GM23248 (cell line): ENCODE data around the gene SERTAD2. TPM values are rescaled to one million over a fixed set of nuclear protein-coding genes. Genes with fewer than 3 reads are reported as not detected.

Source experiments
- DNase-seq: peaks from one replicate; pipeline ENCODE4 v3.0.0-alpha.2; 2015
- H2AFZ ChIP-seq: fragments of 200-600 bp; sonication (generic); 2 replicates; pipeline ENCODE4 v1.6.1; 2016; ENCODE audit warnings: antibody characterized with exemption
- H3F3A ChIP-seq: fragments of 200-600 bp; sonication (generic); 2 replicates; pipeline ENCODE4 v1.6.1; 2016; ENCODE audit warnings: mild to moderate bottlenecking, antibody characterized with exemption, mixed run types; ENCODE audit not compliant: insufficient read depth
- H3K27ac ChIP-seq: fragments of 200-600 bp; sonication (generic); 2 replicates; pipeline ENCODE4 v1.5.1; 2016; ENCODE audit warnings: mild to moderate bottlenecking
- H3K27me3 ChIP-seq: fragments of 200-600 bp; sonication (generic); replicated peaks from 2 replicates; pipeline ENCODE4 v1.6.1; 2016; ENCODE audit warnings: mild to moderate bottlenecking; ENCODE audit not compliant: insufficient read depth
- H3K36me3 ChIP-seq: fragments of 200-600 bp; sonication (generic); 2 replicates; pipeline ENCODE4 v1.6.1; 2016; ENCODE audit warnings: low read depth, mild to moderate bottlenecking
- H3K4me1 ChIP-seq: fragments of 200-600 bp; sonication (generic); 2 replicates; pipeline ENCODE4 v1.6.1; 2016; ENCODE audit warnings: mild to moderate bottlenecking; ENCODE audit not compliant: insufficient read depth
- H3K4me2 ChIP-seq: fragments of 200-600 bp; sonication (generic); one replicate; pipeline ENCODE4 v1.6.1; 2016; ENCODE audit warnings: mild to moderate bottlenecking; ENCODE audit not compliant: unreplicated experiment
- H3K4me3 ChIP-seq: fragments of 200-600 bp; sonication (generic); 2 replicates; pipeline ENCODE4 v1.5.1; 2016; ENCODE audit warnings: mild to moderate bottlenecking
- H3K79me2 ChIP-seq: fragments of 200-600 bp; sonication (generic); 2 replicates; pipeline ENCODE4 v1.6.1; 2016; ENCODE audit warnings: mild to moderate bottlenecking; ENCODE audit not compliant: insufficient read depth
- H3K9ac ChIP-seq: fragments of 200-600 bp; sonication (generic); 2 replicates; pipeline ENCODE4 v1.6.1; 2016; ENCODE audit warnings: mild to moderate bottlenecking
- H3K9me2 ChIP-seq: fragments of 200-600 bp; sonication (generic); 2 replicates; pipeline ENCODE4 v1.6.1; 2016; ENCODE audit warnings: mixed run types, mild to moderate bottlenecking, moderate library complexity; ENCODE audit not compliant: insufficient read depth
- H3K9me3 ChIP-seq: fragments of 200-600 bp; sonication (generic); one replicate; pipeline ENCODE4 v1.6.1; 2017; ENCODE audit warnings: low read depth
- H4K20me1 ChIP-seq: fragments of 200-600 bp; sonication (generic); 2 replicates; pipeline ENCODE4 v1.6.0; 2016; ENCODE audit not compliant: insufficient read depth
- EZH2 ChIP-seq: fragments of 200-600 bp; sonication (generic); IDR thresholded peaks from 2 replicates; pipeline ENCODE4 v1.6.1; 2018; ENCODE audit warnings: antibody characterized with exemption, mild to moderate bottlenecking; ENCODE audit not compliant: insufficient read depth, poor library complexity, severe bottlenecking
- EZH2phosphoT487 ChIP-seq: fragments of 200-600 bp; sonication (generic); IDR thresholded peaks from 2 replicates; pipeline ENCODE4 v1.6.1; 2018; ENCODE audit warnings: antibody characterized with exemption, moderate library complexity, mild to moderate bottlenecking, low read depth; ENCODE audit not compliant: insufficient read depth
- WGBS, 2 experiments: methylation state at CpG; one replicate each; pipeline ENCODE4 v1.1.6; 2015 to 2017; ENCODE audit warnings: low lambda C conversion rate in 2 of 2, low coverage in 1 of 2; ENCODE audit errors: missing lambda C conversion rate in 2 of 2; 5-methylcytosine and 5-hydroxymethylcytosine counted together
- in situ Hi-C: fragments of 300-500 bp; cut with MboI; formaldehyde crosslinking; loops from 2 replicates; pipeline ENCODE4 v1.15.0; 2020
- polyA plus RNA-seq: library from polyadenylated mRNA; unstranded; fragments of >200 nt; fragmentation: Nextera tagmentation; extraction: Ambion mirVana; gene quantifications from 2 replicates; pipeline ENCODE4 v1.2.1, GENCODE V29; 2016
- total RNA-seq: library from RNA; depleted of rRNA; stranded (reverse); fragments of >200 nt; shearing (Covaris generic); gene quantifications from 2 replicates; pipeline ENCODE4 v1.2.3, GENCODE V29; 2014

Gene SERTAD2
- total and polyA plus RNA-seq, 2 experiments from 2014 or later: 21.0 to 30.0 TPM

GRCh38 chr2:64668542-64668941, 14.8 kb upstream of the SERTAD2 start:
- Histone ChIP-seq H3K4me1 (no peaks in the 10 kb centered on the region), H3K27ac (no peak overlapping the region), H4K20me1 (no peaks in the 10 kb centered on the region), H3K36me3 (no peaks in the 10 kb centered on the region), H2AFZ (no peak overlapping the region), H3K27me3 (no peaks in the 10 kb centered on the region), H3K9ac (no peak overlapping the region), H3K9me3 (no peaks in the 10 kb centered on the region), H3K4me2 (no peak overlapping the region), H3K79me2 (peaks cover 8% of the 10 kb centered on the region; the same call in 1 of the 2 replicates), H3K9me2 (peaks cover 7% of the 10 kb centered on the region; the same call in 1 of the 2 replicates), H3F3A (no peaks in the 10 kb centered on the region), H3K4me3 (no peak overlapping the region)
- TF ChIP-seq EZH2phosphoT487 (no peak), EZH2 (no peak)
- in situ Hi-C loops: no loop called here
- 81 to 85% methylated on average over 3 of the region's 3 CpGs for WGBS, 2 experiments
- DNase-seq: no peak

- in situ Hi-C loops: no loop called here
- Histone ChIP-seq H3K9me2 (peaks cover 7% of the 10 kb centered on the region; the same call in 1 of the 2 replicates), H3K79me2 (peaks cover 12% of the 10 kb centered on the region), H4K20me1 (no peaks in the 10 kb centered on the region), H3K9ac (no peak overlapping the region), H3K4me3 (no peak overlapping the region), H3F3A (0 out of 2 replicates have a peak, but pooled peaks cover under 1% of the 10 kb centered on the region), H3K4me2 (no peak overlapping the region), H3K4me1 (no peaks in the 10 kb centered on the region), H3K36me3 (no peaks in the 10 kb centered on the region), H3K9me3 (no peaks in the 10 kb centered on the region), H2AFZ (no peak overlapping the region), H3K27me3 (no peaks in the 10 kb centered on the region), H3K27ac (no peak overlapping the region)
- WGBS, 2 experiments: 96 to 97% methylated on average over 1 of the region's 1 CpG
- DNase-seq: no peak
- TF ChIP-seq EZH2phosphoT487 (no peak), EZH2 (no peak)
Observed at GRCh38 chr2:64667535-64667934, 13.8 kb upstream of the SERTAD2 start.

- DNase-seq: no peak
- no peak overlapping the region for H3K27ac ChIP-seq
- peaks cover 7% of the 10 kb centered on the region; the same call in 1 of the 2 replicates for H3K9me2 ChIP-seq
- no peaks in the 10 kb centered on the region for H3K9me3 ChIP-seq
- peaks cover 6% of the 10 kb centered on the region; the same call in 1 of the 2 replicates for H3F3A ChIP-seq
- H3K9ac ChIP-seq: no peak overlapping the region
- peaks cover 16% of the 10 kb centered on the region for H3K79me2 ChIP-seq
- in situ Hi-C loops: no loop called here
- H3K4me1 ChIP-seq: 0 out of 2 replicates have a peak, but pooled peaks cover 4% of the 10 kb centered on the region
- TF ChIP-seq EZH2phosphoT487: no peak
- no peak for TF ChIP-seq EZH2
- no peaks in the 10 kb centered on the region for H3K36me3 ChIP-seq
- 85 to 93% methylated on average over 3 of the region's 3 CpGs for WGBS, 2 experiments
- no peak overlapping the region for H3K4me2 ChIP-seq
- H4K20me1 ChIP-seq: no peaks in the 10 kb centered on the region
- no peak overlapping the region for H3K4me3 ChIP-seq
- no peak overlapping the region for H2AFZ ChIP-seq
- no peaks in the 10 kb centered on the region for H3K27me3 ChIP-seq
Observed at GRCh38 chr2:64666810-64667438, 13.2 kb upstream of the SERTAD2 start.

- Histone ChIP-seq H3K4me1 (0 out of 2 replicates have a peak, but pooled peaks cover 9% of the 10 kb centered on the region), H2AFZ (no peak overlapping the region), H3K9me3 (no peaks in the 10 kb centered on the region), H4K20me1 (no peaks in the 10 kb centered on the region), H3K4me2 (no peak overlapping the region), H3F3A (peaks cover 8% of the 10 kb centered on the region; the same call in 1 of the 2 replicates), H3K27ac (no peak overlapping the region), H3K79me2 (peaks cover 16% of the 10 kb centered on the region), H3K4me3 (no peak overlapping the region), H3K9ac (no peak overlapping the region), H3K36me3 (no peaks in the 10 kb centered on the region), H3K27me3 (no peaks in the 10 kb centered on the region), H3K9me2 (peaks cover 7% of the 10 kb centered on the region; the same call in 1 of the 2 replicates)
- no peak for DNase-seq
- in situ Hi-C loops: no loop called here
- TF ChIP-seq EZH2phosphoT487 (no peak), EZH2 (no peak)
- WGBS, 2 experiments: 85 to 90% methylated on average over 8 of the region's 8 CpGs
Observed at GRCh38 chr2:64665709-64666108, 12.0 kb upstream of the SERTAD2 start.
